ENCODE measurements around the gene ALKAL2. TPM values are rescaled to one million over a fixed set of nuclear protein-coding genes. Genes with fewer than 3 reads are reported as not detected.
A peak's percentile ranks its signal among the peaks of the same experiment; 100 is the strongest.

Gene ALKAL2
- total RNA-seq, 4 donors from 2014 or later: 4.8 TPM; not detected in 3

DNA sequence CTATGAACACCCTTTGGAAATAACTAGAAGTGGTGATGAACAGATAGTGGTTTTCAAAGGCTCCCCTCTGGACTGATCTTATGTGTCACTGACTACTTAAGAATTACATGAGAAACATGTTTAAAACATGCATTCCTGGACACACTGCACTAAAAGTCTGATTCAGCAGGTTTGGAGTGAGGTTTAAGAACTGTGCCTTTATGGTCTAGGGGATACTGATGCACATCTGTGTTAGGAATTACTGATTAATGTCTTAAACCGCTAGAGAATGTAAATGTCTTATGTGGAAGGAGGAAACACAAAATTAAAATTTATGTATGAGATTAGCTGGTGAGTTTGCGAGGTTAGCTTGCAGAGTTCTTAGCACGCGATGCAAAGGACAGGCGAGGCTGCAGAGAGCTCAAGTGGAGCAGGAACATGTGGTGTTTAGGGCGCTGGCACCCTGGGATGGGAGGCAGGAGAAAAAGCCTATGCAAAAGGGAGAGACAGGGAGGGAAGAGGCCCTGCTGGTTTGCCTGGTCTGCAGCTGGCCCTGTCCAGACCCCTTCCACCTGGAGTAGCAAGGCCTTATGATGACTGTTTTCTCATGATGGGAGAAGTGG lies 35.8 kb downstream of the ALKAL2 start:
- WGBS, 2 donors: 83 to 92% methylated on average over 6 of the region's 6 CpGs
- Histone ChIP-seq H3K27ac (no peak overlapping the region), H3K4me1 (peaks cover 0 to 6% (median 3%) of the 10 kb centered on the region in 3 donors), H3K36me3 (peaks cover 0 to 55% (median 0%) of the 10 kb centered on the region in 3 donors), H3K27me3 (no peaks in the 10 kb centered on the region), H3K4me3 (no peak overlapping the region), H3K9me3 (no peaks in the 10 kb centered on the region)
- no peak for TF ChIP-seq POLR2A (IDR thresholded peaks at IDR 0.05)
- TF ChIP-seq, protein P1, sequence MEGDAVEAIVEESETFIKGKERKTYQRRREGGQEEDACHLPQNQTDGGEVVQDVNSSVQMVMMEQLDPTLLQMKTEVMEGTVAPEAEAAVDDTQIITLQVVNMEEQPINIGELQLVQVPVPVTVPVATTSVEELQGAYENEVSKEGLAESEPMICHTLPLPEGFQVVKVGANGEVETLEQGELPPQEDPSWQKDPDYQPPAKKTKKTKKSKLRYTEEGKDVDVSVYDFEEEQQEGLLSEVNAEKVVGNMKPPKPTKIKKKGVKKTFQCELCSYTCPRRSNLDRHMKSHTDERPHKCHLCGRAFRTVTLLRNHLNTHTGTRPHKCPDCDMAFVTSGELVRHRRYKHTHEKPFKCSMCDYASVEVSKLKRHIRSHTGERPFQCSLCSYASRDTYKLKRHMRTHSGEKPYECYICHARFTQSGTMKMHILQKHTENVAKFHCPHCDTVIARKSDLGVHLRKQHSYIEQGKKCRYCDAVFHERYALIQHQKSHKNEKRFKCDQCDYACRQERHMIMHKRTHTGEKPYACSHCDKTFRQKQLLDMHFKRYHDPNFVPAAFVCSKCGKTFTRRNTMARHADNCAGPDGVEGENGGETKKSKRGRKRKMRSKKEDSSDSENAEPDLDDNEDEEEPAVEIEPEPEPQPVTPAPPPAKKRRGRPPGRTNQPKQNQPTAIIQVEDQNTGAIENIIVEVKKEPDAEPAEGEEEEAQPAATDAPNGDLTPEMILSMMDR (IDR thresholded peaks at IDR 0.05): no peak
- no peak for DNase-seq
- intact Hi-C loops (cut with DNase I): no loop called here

DNA sequence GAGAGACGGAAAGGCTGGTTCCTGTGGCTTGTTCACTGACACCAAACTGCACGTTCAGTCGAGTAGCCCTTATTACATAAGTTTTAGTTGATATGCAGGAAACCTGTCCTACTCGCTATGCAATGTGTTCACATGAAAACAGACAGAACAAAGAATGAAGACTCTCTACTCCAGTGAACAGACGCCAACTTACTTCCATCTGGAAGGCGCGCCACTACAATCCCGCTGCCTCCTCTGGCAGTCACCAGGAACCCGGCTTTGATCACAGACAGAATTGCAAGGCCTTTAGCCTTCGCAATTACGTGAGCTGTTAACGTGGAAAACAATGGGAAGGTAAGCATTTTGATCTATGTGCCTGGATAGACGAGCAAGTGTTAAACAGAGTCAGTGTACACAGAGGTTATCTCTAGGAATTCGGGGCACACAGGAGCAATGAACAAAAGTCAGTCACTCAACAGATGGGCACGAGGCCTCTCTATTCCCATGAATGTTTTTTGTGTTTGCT lies 38.3 kb downstream of the ALKAL2 start:
- H3K36me3 ChIP-seq: peaks cover 0 to 80% (median 0%) of the 10 kb centered on the region in 3 donors
- WGBS, 2 donors: 75 to 87% methylated on average over 13 to 15 of the region's 15 CpGs

DNA sequence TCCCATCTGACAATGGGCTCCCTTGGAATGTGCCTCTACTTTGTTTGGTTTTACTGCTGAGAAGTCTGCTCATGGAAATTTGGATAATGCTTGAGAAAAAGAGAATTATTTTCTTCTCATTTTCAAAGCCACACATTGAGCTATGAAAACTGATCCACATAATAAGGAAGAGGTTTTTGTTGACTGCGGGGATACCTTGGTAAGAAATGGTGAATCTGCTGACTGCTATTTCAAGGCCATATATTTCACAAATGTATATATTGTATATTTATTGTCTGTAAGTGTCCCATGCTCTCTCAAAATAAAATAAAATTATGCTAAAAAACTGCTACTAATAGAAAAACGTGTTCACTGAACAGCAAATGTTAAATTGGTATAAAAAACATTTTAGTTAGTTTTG lies 39.2 kb downstream of the ALKAL2 start:
- TF ChIP-seq POLR2A (IDR thresholded peaks at IDR 0.05): no peak
- TF ChIP-seq, protein P1 (IDR thresholded peaks at IDR 0.05): no peak
- H3K9me3 ChIP-seq: no peaks in the 10 kb centered on the region
- H3K4me3 ChIP-seq: no peak overlapping the region
- H3K27me3 ChIP-seq: no peaks in the 10 kb centered on the region
- 74 to 86% methylated on average over 2 of the region's 2 CpGs for WGBS, 2 donors
- no peak for DNase-seq
- no peak overlapping the region for H3K27ac ChIP-seq
- H3K36me3 ChIP-seq: peaks cover 0 to 89% (median 0%) of the 10 kb centered on the region in 3 donors
- H3K4me1 ChIP-seq: no peaks in the 10 kb centered on the region
- intact Hi-C loops (cut with DNase I): loop anchor here (10.0 kb wide), 1 partner anchor 396 kb away; no protein-coding TSS in a partner anchor

More for the DNA sequence above, 38.3 kb downstream of the ALKAL2 start:
- H3K27me3 ChIP-seq: no peaks in the 10 kb centered on the region
- DNase-seq: no peak
- intact Hi-C loops (cut with DNase I): loop anchor here (10.0 kb wide), 1 partner anchor 395 kb away; no protein-coding TSS in a partner anchor
- H3K4me1 ChIP-seq: peaks cover 0 to 5% (median 3%) of the 10 kb centered on the region in 3 donors
- no peak overlapping the region for H3K27ac ChIP-seq
- TF ChIP-seq, protein P1 (IDR thresholded peaks at IDR 0.05): no peak
- TF ChIP-seq POLR2A (IDR thresholded peaks at IDR 0.05): no peak
- H3K9me3 ChIP-seq: no peaks in the 10 kb centered on the region
- H3K4me3 ChIP-seq: no peak overlapping the region

DNA sequence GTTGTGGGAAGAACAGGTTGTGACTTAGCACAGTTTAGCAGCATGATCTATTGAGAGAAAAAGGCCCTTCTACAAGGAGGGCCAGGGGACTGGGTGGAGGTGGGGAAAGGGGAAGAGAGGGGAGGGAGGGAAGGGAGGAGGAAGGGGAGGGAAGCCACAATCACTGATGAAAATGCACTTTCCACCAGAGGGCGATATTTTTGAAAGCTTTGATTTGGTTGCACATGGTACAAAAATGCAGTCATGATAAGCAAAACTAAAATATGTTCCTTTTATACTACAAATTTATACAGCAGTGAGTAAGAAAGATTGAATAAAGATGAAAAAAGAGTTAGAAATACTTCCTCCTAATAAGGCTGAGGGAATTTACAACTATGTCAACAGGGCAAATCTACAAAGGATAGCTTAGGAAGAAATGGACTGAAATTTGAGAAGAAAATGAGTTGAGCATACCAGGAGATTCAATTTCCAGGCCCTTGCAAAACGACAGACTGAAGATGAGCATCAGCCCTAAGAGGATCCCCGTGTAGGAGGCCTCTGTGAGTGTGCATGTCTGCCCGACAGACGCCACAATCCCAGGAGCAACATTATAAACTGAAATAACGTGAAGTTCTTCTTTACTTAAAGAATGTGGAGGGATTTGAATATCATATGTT lies 41.3 kb downstream of the ALKAL2 start:
- Histone ChIP-seq H3K4me1 (no peaks in the 10 kb centered on the region), H3K27me3 (no peaks in the 10 kb centered on the region), H3K27ac (no peak overlapping the region), H3K9me3 (no peaks in the 10 kb centered on the region), H3K4me3 (no peak overlapping the region), H3K36me3 (peaks cover 0 to 93% (median 6%) of the 10 kb centered on the region in 3 donors)
- intact Hi-C loops (cut with DNase I): loop anchor here (10.0 kb wide), 1 partner anchor 398 kb away; no protein-coding TSS in a partner anchor
- TF ChIP-seq, protein P1 (IDR thresholded peaks at IDR 0.05): peak in 5 of 6 experiments; percentile 21 to 58 (median 37)
- no peak for TF ChIP-seq POLR2A (IDR thresholded peaks at IDR 0.05)
- DNase-seq: no peak
- WGBS, 2 donors: 49 to 58% methylated on average over 6 of the region's 6 CpGs

DNA sequence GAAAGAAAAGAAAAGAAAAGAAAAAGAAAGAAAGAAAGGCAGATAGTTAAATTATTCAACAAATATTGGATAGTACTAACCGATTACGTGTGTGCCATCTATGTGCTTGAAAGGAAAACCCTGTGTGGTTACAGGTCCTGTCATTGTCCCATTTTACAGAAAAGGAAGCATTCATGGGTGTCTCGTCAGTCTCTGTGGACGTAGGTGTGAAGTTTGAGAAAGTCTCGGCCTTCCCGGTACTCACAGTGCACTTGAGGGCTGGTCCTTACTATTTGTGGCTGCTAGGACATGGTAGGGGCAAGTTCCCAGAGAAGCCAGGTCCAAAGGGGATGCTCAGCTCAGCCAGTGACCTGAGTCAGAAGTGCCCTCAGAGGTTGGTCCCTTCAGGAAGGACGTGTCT lies 43.3 kb downstream of the ALKAL2 start:
- TF ChIP-seq, protein P1 (IDR thresholded peaks at IDR 0.05): no peak
- no peak for TF ChIP-seq POLR2A (IDR thresholded peaks at IDR 0.05)
- no peak overlapping the region for H3K27ac ChIP-seq
- intact Hi-C loops (cut with DNase I): loop anchor here (10.0 kb wide), 1 partner anchor 400 kb away; no protein-coding TSS in a partner anchor
- H3K36me3 ChIP-seq: peaks cover 5 to 89% (median 6%) of the 10 kb centered on the region in 3 donors
- no peaks in the 10 kb centered on the region for H3K27me3 ChIP-seq
- DNase-seq: no peak
- no peaks in the 10 kb centered on the region for H3K4me1 ChIP-seq
- H3K4me3 ChIP-seq: no peak overlapping the region
- 91 to 97% methylated on average over 6 of the region's 7 CpGs for WGBS, 2 donors
- no peaks in the 10 kb centered on the region for H3K9me3 ChIP-seq
